T-helper 2 cell treated with Interferon-gamma antibody and Interleukin-4, amounts not matched to agents 100 ng/mL and 5 ng/mL, for 36 hours (primary cell): ENCODE results near the gene LSM2. TPM values are rescaled to one million over a fixed set of nuclear protein-coding genes. Genes with fewer than 3 reads are reported as not detected.
"Not testable (repeated sequence)": the region's sequence is repeated elsewhere in the genome, so short reads cannot be mapped to it uniquely, and the experiment has no call there.

Source experiments
- intact Hi-C: fragments of 100-400 bp; cut with micrococcal nuclease; formaldehyde crosslinking; loops from one replicate; pipeline ENCODE4 v1.15.1; 2023
- total RNA-seq: library from RNA; stranded (reverse); gene quantifications from 2 replicates; pipeline ENCODE4 v1.2.3, GENCODE V29; 2022

The LSM2 gene
- total RNA-seq, result 101 and 104 TPM in 2 replicates

- intact Hi-C loops, result loop anchor here (1.0 kb wide), 2 partner anchors 11 to 21 kb away; partner anchors contain the start of genes HSPA1B and VARS1
Measured at GRCh38 chr6:31806470-31807272, at the start of gene LSM2. TSS of gene LSM2 (minus strand) at chr6:31806966. CDS start at chr6:31806757, 209 bp downstream.

DNA sequence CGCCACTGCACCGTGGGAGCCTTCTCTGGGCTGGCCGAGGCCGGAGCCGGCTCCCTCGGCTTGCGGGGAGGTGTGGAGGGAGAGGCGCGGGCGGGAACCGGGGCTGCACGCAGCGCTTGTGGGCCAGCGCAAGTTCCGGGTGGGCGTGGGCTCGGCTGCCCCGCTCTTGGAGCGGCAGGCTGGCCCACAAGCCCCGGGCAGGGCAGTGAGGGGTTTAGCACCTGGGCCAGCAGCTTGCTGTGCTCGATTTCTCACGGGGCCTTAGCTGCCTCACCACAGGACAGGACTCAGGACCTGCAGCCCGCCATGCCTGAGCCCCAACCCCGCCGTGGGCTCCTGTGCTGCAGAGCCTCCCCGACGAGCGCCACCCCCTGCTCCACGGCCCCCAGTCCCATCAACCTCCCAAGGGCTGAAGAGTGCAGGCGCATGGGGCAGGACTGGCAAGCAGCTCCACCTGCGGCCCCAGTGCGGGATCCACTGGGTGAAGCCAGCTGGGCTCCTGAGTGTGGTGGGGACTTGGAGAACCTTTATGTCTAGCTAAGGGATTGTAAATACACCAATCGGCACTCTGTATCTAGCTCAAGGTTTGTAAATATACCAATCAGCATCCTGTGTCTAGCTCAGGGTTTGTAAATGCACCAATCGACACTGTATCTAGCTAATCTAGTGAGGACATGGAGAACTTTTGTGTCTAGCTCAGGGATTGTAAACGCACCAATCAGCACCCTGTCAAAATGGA is 45.4 kb upstream of the LSM2 start:
- intact Hi-C loops, result not testable (repeated sequence)

DNA sequence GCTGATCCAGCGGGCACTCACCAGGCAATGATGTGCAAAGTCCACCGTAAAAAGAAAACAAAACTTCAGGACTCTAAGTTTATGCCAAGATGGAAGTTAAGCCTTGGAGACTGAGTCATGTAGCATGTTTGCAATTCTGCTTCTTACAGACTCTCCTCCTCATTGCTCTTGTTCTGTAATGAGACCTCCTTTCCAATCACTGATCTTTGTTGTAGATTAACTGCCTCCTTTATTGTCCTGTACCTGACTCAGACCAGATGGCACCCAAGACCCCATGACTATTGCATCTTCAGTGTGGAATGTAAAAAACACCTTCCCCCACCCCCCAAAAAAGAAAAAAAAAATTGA is 44.7 kb upstream of the LSM2 start:
- intact Hi-C loops, result no loop called here

- intact Hi-C loops, result no loop called here
Measured at GRCh38 chr6:31850765-31851484, 44.2 kb upstream of the LSM2 start.

DNA sequence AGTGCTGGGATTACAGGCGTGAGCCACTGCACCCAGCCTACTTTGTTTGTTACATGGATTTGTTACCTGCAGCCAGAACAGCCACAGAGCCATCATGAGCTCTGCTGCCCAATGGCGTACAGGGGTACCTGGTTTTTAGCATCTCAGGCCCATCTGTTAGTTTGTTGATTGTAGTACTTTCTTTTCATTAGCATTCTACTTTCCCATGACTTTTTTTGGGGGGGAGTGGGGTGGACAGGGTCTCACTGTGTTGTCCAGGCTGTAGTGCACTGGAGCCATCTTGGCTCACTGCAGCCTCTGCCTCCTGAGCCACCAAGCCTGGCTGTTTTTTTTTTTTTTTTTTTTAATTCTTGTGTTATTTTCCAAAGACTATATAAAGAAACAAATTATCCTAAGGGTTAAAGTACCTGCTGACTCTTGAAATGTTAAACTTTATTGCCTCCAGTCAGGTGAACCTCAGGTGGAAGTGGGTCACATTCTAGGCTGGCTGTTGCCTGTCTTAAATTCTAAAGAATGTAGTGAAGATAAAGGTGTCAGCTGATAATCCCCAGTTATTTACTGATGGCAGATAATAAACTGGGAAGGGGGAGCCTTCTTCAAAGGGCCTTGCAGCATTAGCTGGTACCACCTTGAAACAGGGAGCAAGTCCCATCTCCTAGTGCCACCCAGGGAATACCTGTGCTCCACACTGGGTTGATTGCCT is 40.7 kb upstream of the LSM2 start:
- intact Hi-C loops, result no loop called here

GRCh38 chr6:31844507-31844906 is 37.7 kb upstream of the LSM2 start:
- intact Hi-C loops, result no loop called here

- intact Hi-C loops, result no loop called here
Measured at GRCh38 chr6:31842053-31842452, 35.3 kb upstream of the LSM2 start.

DNA sequence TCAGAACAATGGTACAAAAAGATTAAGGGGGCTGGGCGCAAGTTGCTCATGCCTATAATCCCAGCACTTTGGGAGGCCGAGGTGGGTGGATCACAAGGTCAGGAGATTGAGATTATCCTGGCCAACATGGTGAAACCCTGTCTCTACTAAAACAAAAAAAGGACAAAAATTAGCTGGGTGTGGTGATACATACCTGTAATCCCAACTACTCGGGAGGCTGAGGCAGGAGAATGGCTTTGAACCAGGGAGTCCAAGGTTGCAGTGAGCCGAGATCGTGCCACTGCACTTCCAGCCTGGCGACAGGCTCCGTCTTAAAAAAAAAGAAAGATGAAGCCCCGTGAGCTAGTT is 33.0 kb upstream of the LSM2 start:
- intact Hi-C loops, result loop anchor here (10.0 kb wide), 1 partner anchor 345 kb away; the partner anchor contains the start of gene MICB

- intact Hi-C loops, result loop anchor here (10.0 kb wide), 1 partner anchor 344 kb away; the partner anchor contains the start of gene MICB
Measured at GRCh38 chr6:31838968-31839367, 32.2 kb upstream of the LSM2 start.

DNA sequence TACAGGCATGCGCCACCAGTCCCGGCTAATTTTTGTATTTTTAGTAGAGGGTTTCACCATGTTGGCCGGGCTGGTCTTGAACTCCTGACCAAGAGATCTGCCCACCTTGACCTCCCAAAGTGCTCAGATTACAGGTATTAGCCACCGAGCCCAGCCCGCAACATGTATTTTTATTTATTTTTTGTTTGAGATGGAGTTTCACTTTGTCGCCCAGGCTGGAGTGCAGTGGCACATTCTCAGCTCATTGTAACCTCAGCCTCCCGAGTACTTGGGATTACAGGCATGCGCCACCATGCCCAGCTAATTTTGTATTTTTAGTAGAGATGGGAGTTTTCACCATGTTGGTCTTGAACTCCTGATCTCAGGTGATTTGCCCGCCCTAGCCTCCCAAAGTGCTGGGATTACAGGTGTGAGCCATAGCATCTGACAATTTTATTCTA is 31.4 kb upstream of the LSM2 start:
- intact Hi-C loops, result loop anchor here (10.0 kb wide), 1 partner anchor 343 kb away; the partner anchor contains the start of gene MICB

- intact Hi-C loops, result loop anchor here (10.0 kb wide), 1 partner anchor 343 kb away; the partner anchor contains the start of gene MICB
Measured at GRCh38 chr6:31837369-31838113, 30.8 kb upstream of the LSM2 start.

- intact Hi-C loops, result loop anchor here (10.0 kb wide), 1 partner anchor 342 kb away; the partner anchor contains the start of gene MICB
Measured at GRCh38 chr6:31836474-31837368, 30.0 kb upstream of the LSM2 start.

DNA sequence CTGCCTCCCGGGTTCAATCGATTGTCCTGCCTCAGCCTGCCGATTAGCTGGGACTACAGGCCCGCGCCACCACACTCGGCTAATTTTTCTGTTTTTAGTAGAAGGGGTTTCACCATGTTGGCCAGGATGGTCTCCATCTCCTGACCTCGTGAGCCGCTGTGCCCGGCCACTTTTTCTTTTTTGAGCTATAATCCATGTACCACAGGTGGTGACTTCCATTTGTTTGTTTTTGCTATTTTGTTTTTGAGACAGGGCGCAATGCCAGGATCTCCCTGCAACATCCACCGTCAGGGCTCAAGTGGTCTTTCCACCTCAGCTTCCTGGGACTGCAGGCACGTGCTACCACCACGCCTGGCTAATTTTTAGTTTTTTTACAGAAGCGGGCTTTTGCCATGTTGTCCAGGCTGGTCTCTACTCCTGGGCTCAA is 29.3 kb upstream of the LSM2 start:
- intact Hi-C loops, result loop anchor here (10.0 kb wide), 1 partner anchor 341 kb away; the partner anchor contains the start of gene MICB

- intact Hi-C loops, result loop anchor here (1.0 to 10.0 kb wide), 6 partner anchors 28 to 340 kb away; partner anchors contain the start of genes ABHD16A, BAG6, MICB and NEU1
Measured at GRCh38 chr6:31834367-31835250, 27.8 kb upstream of the LSM2 start.

DNA sequence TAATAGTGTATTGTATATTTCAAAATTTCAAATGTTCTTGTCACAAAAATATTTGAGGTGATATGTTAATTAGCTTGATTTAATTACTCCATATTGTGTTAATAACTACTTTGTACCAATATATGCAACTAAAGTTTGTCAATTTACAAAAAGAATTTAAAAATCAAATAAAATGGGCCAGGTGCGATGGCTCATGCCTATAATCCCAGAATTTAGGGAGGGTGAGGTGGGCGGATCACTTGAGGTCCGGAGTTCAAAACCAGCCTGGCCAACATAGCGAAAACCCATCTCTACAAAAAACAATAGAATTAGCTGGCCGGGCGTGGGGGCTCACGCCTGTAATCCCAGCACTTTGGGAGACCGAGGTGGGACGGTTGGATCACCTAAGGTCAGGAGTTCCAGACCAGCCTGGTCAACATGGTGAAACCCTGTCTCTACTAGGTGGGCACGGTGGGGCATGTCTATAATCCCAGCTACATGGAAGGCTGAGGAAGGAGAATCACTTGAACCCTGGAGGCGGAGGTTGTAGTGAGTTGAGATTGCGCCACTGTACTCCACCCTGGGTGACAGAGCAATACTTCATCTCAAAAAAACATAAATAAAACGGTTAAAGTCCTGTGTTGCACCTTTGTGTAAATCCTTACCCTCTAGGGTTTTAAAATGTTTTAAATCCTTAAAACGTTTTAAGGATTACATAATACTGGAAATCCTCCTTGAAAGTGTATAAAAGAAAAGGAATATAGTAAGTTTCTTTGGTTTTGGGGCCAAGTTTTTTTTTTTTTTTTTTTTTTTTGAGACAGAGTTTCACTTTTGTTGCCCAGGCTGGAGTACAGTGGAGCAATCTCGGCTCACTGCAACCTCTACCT is 24.8 kb upstream of the LSM2 start:
- intact Hi-C loops, result loop anchor here (2.0 to 10.0 kb wide), 3 partner anchors 103 to 337 kb away; partner anchors contain the start of genes DDAH2, LY6G5C and MICB

DNA sequence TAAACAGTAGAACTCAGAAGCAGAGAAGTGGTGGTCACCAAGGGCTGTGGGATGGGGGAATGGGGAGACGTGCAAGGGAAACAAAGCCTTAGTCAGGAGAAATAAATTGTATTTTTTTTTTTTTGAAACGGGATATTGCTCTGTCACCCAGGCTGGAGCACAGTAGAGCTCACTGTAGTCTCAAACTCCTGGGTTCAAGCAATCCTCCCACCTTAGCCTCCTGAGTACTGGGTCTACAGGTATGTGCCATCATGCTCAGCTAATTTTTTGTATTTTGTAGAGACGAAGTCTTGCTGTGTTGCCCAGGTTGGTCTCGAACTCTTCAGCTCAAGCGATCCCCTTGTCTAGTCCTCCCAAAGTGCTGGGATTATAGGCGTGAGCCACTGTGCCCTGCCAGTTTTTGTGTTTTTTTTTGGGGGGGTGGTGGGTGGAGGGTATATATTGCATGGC is 24.1 kb upstream of the LSM2 start:
- intact Hi-C loops, result loop anchor here (2.0 to 10.0 kb wide), 3 partner anchors 102 to 336 kb away; partner anchors contain the start of genes DDAH2, LY6G5C and MICB
